Neutrophil (primary cell): ENCODE data around the gene NRG3.

Experiments
- H3K27ac ChIP-seq: fragments of 200-600 bp; sonication (generic); 2 replicates; pipeline ENCODE4 v1.5.1; 2016; ENCODE audit warnings: mild to moderate bottlenecking, moderate library complexity
- H3K27me3 ChIP-seq: fragments of 200-600 bp; sonication (generic); 2 replicates; pipeline ENCODE4 v1.6.0; 2016; ENCODE audit warnings: mild to moderate bottlenecking
- H3K36me3 ChIP-seq: fragments of 200-600 bp; sonication (generic); 2 replicates; pipeline ENCODE4 v1.5.1; 2017
- H3K4me1 ChIP-seq, 2 experiments: fragments of 200-600 bp in 1 of 2; sonication (generic) in 1 of 2; 1 replicate in 1 of 2; 2 replicates in 1 of 2; pipeline versions ENCODE4 v1.5.1 to v1.6.1; 2013 to 2016; ENCODE audit warnings: low read depth in 1 of 2, low read length in 1 of 2, mild to moderate bottlenecking in 1 of 2, moderate library complexity in 1 of 2; ENCODE audit not compliant: control insufficient read depth in 1 of 2, insufficient read depth in 1 of 2
- H3K4me3 ChIP-seq, 2 experiments: fragments of 200-600 bp in 1 of 2; sonication (generic) in 1 of 2; 1 replicate in 1 of 2; 2 replicates in 1 of 2; pipeline ENCODE4 v1.5.1; 2013 to 2016; ENCODE audit warnings: low read depth in 1 of 2, low read length in 1 of 2, mild to moderate bottlenecking in 1 of 2, moderate library complexity in 1 of 2
- H3K9me3 ChIP-seq: fragments of 200-600 bp; sonication (generic); 2 replicates; pipeline ENCODE4 v1.5.1; 2016
- TF ChIP-seq, protein P1 (sequence below): fragments of 200-600 bp; sonication (generic); IDR thresholded peaks from 2 replicates; pipeline ENCODE4 v1.5.1; 2016; ENCODE audit warnings: antibody characterized with exemption

NRG3 gene

DNA sequence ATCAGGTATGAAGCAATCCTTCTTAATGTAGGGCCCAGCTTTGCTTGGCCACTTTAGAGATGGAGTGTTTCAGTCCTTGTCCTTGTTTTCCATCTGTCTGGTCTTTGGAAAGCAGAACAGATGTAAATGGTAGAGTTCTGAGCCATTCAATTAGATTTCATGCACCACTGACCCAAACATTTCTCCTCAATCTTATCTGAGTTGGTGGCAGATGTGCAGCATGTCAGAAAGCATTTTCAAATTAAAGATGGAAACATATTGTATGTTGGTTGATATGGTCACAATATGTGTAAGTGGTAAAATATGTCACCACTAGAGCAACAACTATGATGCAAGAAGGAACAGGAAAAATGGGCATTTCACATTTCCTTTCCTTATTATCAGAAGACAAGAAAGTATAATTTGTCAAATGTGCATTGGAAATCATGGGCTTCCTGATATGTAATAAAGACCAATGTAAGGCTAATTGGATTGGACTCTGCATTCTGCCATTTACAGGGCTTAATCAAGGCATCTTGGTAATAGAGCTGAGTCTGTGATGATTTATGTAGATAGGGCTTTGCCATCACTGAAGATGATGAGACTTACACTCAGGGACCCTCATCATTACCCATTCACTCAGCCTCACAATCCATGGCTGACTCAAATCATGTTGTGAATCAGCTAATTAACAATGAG is 750.7 kb downstream of the NRG3 start:
- TF ChIP-seq, protein P1, sequence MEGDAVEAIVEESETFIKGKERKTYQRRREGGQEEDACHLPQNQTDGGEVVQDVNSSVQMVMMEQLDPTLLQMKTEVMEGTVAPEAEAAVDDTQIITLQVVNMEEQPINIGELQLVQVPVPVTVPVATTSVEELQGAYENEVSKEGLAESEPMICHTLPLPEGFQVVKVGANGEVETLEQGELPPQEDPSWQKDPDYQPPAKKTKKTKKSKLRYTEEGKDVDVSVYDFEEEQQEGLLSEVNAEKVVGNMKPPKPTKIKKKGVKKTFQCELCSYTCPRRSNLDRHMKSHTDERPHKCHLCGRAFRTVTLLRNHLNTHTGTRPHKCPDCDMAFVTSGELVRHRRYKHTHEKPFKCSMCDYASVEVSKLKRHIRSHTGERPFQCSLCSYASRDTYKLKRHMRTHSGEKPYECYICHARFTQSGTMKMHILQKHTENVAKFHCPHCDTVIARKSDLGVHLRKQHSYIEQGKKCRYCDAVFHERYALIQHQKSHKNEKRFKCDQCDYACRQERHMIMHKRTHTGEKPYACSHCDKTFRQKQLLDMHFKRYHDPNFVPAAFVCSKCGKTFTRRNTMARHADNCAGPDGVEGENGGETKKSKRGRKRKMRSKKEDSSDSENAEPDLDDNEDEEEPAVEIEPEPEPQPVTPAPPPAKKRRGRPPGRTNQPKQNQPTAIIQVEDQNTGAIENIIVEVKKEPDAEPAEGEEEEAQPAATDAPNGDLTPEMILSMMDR, result no peak
- H3K4me3 ChIP-seq, result no peak overlapping the region
- H3K27me3 ChIP-seq, result no peaks in the 10 kb centered on the region
- no peak overlapping the region for H3K27ac ChIP-seq
- no peaks in the 10 kb centered on the region for H3K4me1 ChIP-seq
- H3K9me3 ChIP-seq, result no peaks in the 10 kb centered on the region
- no peaks in the 10 kb centered on the region for H3K36me3 ChIP-seq

DNA sequence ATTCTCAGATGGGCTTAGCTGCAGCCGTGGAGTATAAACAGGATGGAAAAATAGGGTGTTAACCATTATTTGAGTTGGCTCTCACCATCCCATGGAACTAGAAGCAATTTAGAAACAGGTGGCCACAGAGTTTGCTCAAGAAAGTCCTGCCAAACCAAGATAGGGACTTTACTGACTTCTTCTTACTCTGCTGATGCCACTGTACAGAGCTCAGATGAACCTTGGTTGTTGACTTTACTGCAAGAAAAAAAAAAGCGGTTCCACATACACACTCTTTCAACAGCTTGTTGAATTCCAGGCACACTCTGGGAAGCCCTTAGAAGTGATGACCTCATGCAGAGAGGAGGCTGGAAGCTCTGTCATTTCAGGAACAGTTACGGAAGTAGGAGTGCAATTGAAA is 753.4 kb downstream of the NRG3 start:
- TF ChIP-seq, protein P1, result no peak
- Histone ChIP-seq H3K36me3 (no peaks in the 10 kb centered on the region), H3K4me3 (no peak overlapping the region), H3K4me1 (no peaks in the 10 kb centered on the region), H3K27me3 (no peaks in the 10 kb centered on the region), H3K27ac (no peak overlapping the region), H3K9me3 (no peaks in the 10 kb centered on the region)

DNA sequence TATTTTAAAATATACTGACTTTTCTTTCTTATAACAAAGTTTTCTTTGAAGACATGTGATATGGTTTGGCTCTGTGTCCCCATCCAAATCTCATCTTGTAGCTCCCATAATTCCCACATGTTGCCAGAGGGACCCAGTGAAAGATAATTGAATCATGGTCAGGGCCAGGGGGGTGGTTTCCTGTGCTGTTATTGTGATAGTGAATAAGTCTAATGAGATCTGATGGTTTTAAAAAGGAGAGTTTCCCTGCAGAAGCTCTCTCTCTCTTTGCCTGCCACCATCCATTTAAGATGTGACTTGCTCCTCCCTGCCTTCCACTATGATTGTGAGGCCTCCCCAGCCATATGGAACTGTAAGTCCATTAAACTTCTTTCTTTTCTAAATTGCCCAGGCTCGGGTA is 768.1 kb downstream of the NRG3 start:
- H3K4me1 ChIP-seq, result no peaks in the 10 kb centered on the region
- no peak overlapping the region for H3K4me3 ChIP-seq
- TF ChIP-seq, protein P1, result no peak
- H3K9me3 ChIP-seq, result no peaks in the 10 kb centered on the region
- no peak overlapping the region for H3K27ac ChIP-seq
- no peaks in the 10 kb centered on the region for H3K36me3 ChIP-seq
- H3K27me3 ChIP-seq, result no peaks in the 10 kb centered on the region

DNA sequence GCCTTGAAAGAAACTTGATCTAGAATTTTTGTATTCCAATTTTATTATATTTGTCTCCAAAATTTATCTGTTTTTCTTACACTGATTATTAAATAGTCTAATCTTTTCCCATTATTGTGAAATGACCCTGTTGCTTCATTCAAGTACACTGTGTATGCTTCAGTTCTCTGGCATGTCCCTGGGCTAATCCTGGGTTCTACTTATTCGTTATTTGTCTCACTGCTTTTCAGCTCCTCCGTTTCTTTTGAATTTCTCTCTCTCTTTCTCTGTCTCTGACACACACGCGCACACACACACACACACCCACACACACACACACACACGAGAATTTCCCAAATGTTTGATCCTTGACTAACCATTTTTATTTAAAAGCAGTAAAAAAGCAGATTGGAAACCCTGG is 768.6 kb downstream of the NRG3 start:
- H3K4me1 ChIP-seq, result no peaks in the 10 kb centered on the region
- TF ChIP-seq, protein P1, result no peak
- H3K4me3 ChIP-seq, result no peak overlapping the region
- no peaks in the 10 kb centered on the region for H3K9me3 ChIP-seq
- H3K27me3 ChIP-seq, result no peaks in the 10 kb centered on the region
- no peaks in the 10 kb centered on the region for H3K36me3 ChIP-seq
- H3K27ac ChIP-seq, result no peak overlapping the region

DNA sequence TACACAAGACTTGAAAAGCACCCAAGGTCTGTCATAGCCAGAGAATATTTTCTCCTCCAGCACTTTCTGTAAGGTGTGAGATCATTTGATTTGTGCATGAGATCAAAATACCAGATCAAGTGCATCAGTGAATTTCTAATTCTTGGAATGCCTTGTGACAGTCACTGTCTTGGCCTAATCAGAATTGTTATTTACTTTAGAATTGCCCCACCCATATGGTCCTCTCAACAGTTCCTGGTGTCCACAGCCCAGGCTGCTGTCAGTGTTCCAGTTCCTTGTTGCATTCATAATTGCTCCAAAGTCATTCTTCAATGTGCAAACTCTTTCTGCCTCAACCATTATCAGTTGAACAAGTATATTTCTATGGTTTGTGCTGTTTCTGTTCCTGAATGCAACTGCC is 770.2 kb downstream of the NRG3 start:
- Histone ChIP-seq H3K36me3 (no peaks in the 10 kb centered on the region), H3K4me1 (no peaks in the 10 kb centered on the region), H3K27me3 (no peaks in the 10 kb centered on the region), H3K9me3 (no peaks in the 10 kb centered on the region), H3K27ac (no peak overlapping the region), H3K4me3 (no peak overlapping the region)
- TF ChIP-seq, protein P1, result no peak
